ENCODE results near the gene SLC36A1.

DNA sequence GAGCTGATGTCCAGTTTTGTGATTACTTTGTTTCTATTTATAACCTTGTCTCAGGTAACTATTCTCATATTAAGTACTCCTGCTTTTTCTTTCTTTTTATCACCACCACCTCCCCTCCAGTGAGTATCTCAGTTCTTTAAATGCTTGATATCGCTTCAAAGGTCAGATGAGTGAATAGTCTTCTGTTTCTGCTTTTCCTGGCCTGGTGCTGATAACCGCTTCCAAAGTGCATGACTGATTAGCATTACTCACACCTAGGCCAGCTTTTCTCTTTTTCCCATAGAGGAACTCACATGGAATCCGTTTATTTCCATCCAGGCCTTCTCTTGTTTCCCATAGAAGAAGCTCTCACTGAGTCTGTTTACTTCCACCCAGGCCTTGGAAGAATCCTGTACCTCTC is 3.2 kb downstream of the SLC36A1 start:
- TF ChIP-seq, protein P1, sequence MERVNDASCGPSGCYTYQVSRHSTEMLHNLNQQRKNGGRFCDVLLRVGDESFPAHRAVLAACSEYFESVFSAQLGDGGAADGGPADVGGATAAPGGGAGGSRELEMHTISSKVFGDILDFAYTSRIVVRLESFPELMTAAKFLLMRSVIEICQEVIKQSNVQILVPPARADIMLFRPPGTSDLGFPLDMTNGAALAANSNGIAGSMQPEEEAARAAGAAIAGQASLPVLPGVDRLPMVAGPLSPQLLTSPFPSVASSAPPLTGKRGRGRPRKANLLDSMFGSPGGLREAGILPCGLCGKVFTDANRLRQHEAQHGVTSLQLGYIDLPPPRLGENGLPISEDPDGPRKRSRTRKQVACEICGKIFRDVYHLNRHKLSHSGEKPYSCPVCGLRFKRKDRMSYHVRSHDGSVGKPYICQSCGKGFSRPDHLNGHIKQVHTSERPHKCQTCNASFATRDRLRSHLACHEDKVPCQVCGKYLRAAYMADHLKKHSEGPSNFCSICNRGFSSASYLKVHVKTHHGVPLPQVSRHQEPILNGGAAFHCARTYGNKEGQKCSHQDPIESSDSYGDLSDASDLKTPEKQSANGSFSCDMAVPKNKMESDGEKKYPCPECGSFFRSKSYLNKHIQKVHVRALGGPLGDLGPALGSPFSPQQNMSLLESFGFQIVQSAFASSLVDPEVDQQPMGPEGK (CRISPR knock-in tag; IDR thresholded peaks at IDR 0.05; ENCODE audit: borderline replicate concordance) = no peak
- TF ChIP-seq RARB (CRISPR knock-in tag; IDR thresholded peaks at IDR 0.05) = no peak
